Hepatocyte (in vitro differentiated cells): ENCODE data around the gene KCND2. TPM values are rescaled to one million over a fixed set of nuclear protein-coding genes. Genes with fewer than 3 reads are reported as not detected.

Experiments
- DNase-seq: peaks from one replicate; pipeline ENCODE4 v3.0.0-alpha.2; 2016; ENCODE audit warnings: low spot score
- H2AFZ ChIP-seq: fragments of 200-600 bp; sonication (generic); 2 replicates; pipeline ENCODE4 v1.6.0; 2016; ENCODE audit warnings: antibody characterized with exemption, mild to moderate bottlenecking
- H3K27ac ChIP-seq: fragments of 200-600 bp; sonication (generic); 2 replicates; pipeline ENCODE4 v1.5.1; 2016; ENCODE audit warnings: mild to moderate bottlenecking
- H3K27me3 ChIP-seq: fragments of 200-600 bp; sonication (generic); 2 replicates; pipeline ENCODE4 v1.6.1; 2016
- H3K36me3 ChIP-seq: fragments of 200-600 bp; sonication (generic); replicated peaks from 2 replicates; pipeline ENCODE4 v1.5.1; 2016; ENCODE audit warnings: low read depth; ENCODE audit not compliant: insufficient read depth
- H3K4me1 ChIP-seq: fragments of 200-600 bp; sonication (generic); 2 replicates; pipeline ENCODE4 v1.5.1; 2016; ENCODE audit warnings: mild to moderate bottlenecking, moderate library complexity; ENCODE audit not compliant: insufficient read depth
- H3K4me2 ChIP-seq: fragments of 200-600 bp; sonication (generic); 2 replicates; pipeline ENCODE4 v1.6.0; 2016
- H3K4me3 ChIP-seq: fragments of 200-600 bp; sonication (generic); 2 replicates; pipeline ENCODE4 v1.5.1; 2016; ENCODE audit warnings: mild to moderate bottlenecking
- H3K79me2 ChIP-seq: fragments of 200-600 bp; sonication (generic); 2 replicates; pipeline ENCODE4 v1.6.0; 2017; ENCODE audit warnings: mild to moderate bottlenecking
- H3K9me2 ChIP-seq: fragments of 200-600 bp; sonication (generic); replicated peaks from 2 replicates; pipeline ENCODE4 v1.6.0; 2017; ENCODE audit warnings: mild to moderate bottlenecking; ENCODE audit not compliant: insufficient read depth
- H3K9me3 ChIP-seq: fragments of 200-600 bp; sonication (generic); 2 replicates; pipeline ENCODE4 v1.5.1; 2016; ENCODE audit warnings: low read depth, mild to moderate bottlenecking
- H4K20me1 ChIP-seq: fragments of 200-600 bp; sonication (generic); 2 replicates; pipeline ENCODE4 v1.6.0; 2016; ENCODE audit warnings: mild to moderate bottlenecking; ENCODE audit not compliant: insufficient read depth, poor library complexity, severe bottlenecking
- CTCF ChIP-seq: fragments of 200-600 bp; sonication (generic); IDR thresholded peaks from 2 replicates; pipeline ENCODE4 v1.5.1; 2016; ENCODE audit warnings: antibody characterized with exemption, mild to moderate bottlenecking; ENCODE audit not compliant: poor library complexity
- EZH2 ChIP-seq: fragments of 200-600 bp; sonication (generic); IDR thresholded peaks from 2 replicates; pipeline ENCODE4 v1.6.1; 2016; ENCODE audit warnings: antibody characterized with exemption, mild to moderate bottlenecking, borderline replicate concordance
- EZH2phosphoT487 ChIP-seq: fragments of 200-600 bp; sonication (generic); IDR thresholded peaks from one replicate; pipeline ENCODE4 v1.6.1; 2018; ENCODE audit warnings: antibody characterized with exemption, mild to moderate bottlenecking, low read depth, moderate library complexity; ENCODE audit not compliant: unreplicated experiment, severe bottlenecking
- WGBS: methylation state at CpG from one replicate; pipeline ENCODE4 v1.1.6; 2016; ENCODE audit warnings: low lambda C conversion rate; ENCODE audit errors: missing lambda C conversion rate; 5-methylcytosine and 5-hydroxymethylcytosine counted together
- polyA plus RNA-seq: library from polyadenylated mRNA; unstranded; fragments of >200 nt; fragmentation: Nextera tagmentation; extraction: Ambion mirVana; gene quantifications from 2 replicates; pipeline ENCODE4 v1.2.1, GENCODE V29; 2016
- total RNA-seq: library from RNA; depleted of rRNA; stranded (reverse); fragments of >200 nt; gene quantifications from 2 replicates; pipeline ENCODE4 v1.2.3, GENCODE V29; 2014

The KCND2 gene
- total and polyA plus RNA-seq, 2 experiments from 2014 or later = 0.58 to 3.6 TPM

GRCh38 chr7:120293027-120293426, 20.1 kb downstream of the KCND2 start:
- H3K4me1 ChIP-seq = no peaks in the 10 kb centered on the region
- no peak overlapping the region for H3K27ac ChIP-seq
- H3K4me2 ChIP-seq = no peak overlapping the region
- H4K20me1 ChIP-seq = no peaks in the 10 kb centered on the region
- no peak for DNase-seq
- H3K27me3 ChIP-seq = no peaks in the 10 kb centered on the region
- H3K9me2 ChIP-seq = no peaks in the 10 kb centered on the region
- no peaks in the 10 kb centered on the region for H3K9me3 ChIP-seq
- no peak overlapping the region for H3K4me3 ChIP-seq
- H3K36me3 ChIP-seq = no peaks in the 10 kb centered on the region
- no peaks in the 10 kb centered on the region for H3K79me2 ChIP-seq
- H2AFZ ChIP-seq = no peak overlapping the region
- TF ChIP-seq EZH2 (no peak), EZH2phosphoT487 (no peak), CTCF (no peak)

GRCh38 chr7:120302190-120302589, 29.2 kb downstream of the KCND2 start:
- DNase-seq = no peak
- 95% methylated on average over 7 of the region's 7 CpGs for WGBS
- Histone ChIP-seq H3K36me3 (no peaks in the 10 kb centered on the region), H3K9me2 (no peaks in the 10 kb centered on the region), H4K20me1 (no peaks in the 10 kb centered on the region), H3K4me1 (peaks cover 2% of the 10 kb centered on the region), H2AFZ (no peak overlapping the region), H3K4me2 (no peak overlapping the region), H3K79me2 (no peaks in the 10 kb centered on the region), H3K9me3 (no peaks in the 10 kb centered on the region), H3K27me3 (no peaks in the 10 kb centered on the region), H3K4me3 (no peak overlapping the region), H3K27ac (no peak overlapping the region)
- no peak for TF ChIP-seq EZH2

- no peak overlapping the region for H2AFZ ChIP-seq
- no peaks in the 10 kb centered on the region for H3K9me3 ChIP-seq
- H3K27ac ChIP-seq = no peak overlapping the region
- H4K20me1 ChIP-seq = no peaks in the 10 kb centered on the region
- TF ChIP-seq CTCF = no peak
- no peak for TF ChIP-seq EZH2phosphoT487
- TF ChIP-seq EZH2 = no peak
- H3K4me3 ChIP-seq = no peak overlapping the region
- no peak for DNase-seq
- H3K27me3 ChIP-seq = no peaks in the 10 kb centered on the region
- no peak overlapping the region for H3K4me2 ChIP-seq
- peaks cover 12% of the 10 kb centered on the region for H3K4me1 ChIP-seq
- H3K36me3 ChIP-seq = no peaks in the 10 kb centered on the region
- H3K9me2 ChIP-seq = no peaks in the 10 kb centered on the region
- no peaks in the 10 kb centered on the region for H3K79me2 ChIP-seq
Observed at GRCh38 chr7:120303105-120303504, 30.1 kb downstream of the KCND2 start.

- Histone ChIP-seq H3K9me2 (no peaks in the 10 kb centered on the region), H3K9me3 (no peaks in the 10 kb centered on the region), H3K79me2 (no peaks in the 10 kb centered on the region), H3K4me2 (no peak overlapping the region), H2AFZ (no peak overlapping the region), H3K27me3 (no peaks in the 10 kb centered on the region), H3K27ac (no peak overlapping the region), H3K36me3 (no peaks in the 10 kb centered on the region), H3K4me1 (peaks cover 21% of the 10 kb centered on the region), H3K4me3 (no peak overlapping the region), H4K20me1 (no peaks in the 10 kb centered on the region)
- TF ChIP-seq CTCF (no peak), EZH2 (no peak), EZH2phosphoT487 (no peak)
- no peak for DNase-seq
- WGBS = 83% methylated on average over 6 of the region's 6 CpGs
Observed at GRCh38 chr7:120304674-120305073, 31.7 kb downstream of the KCND2 start.
